ENCODE measurements around the gene NEK10.

NEK10 gene

GRCh38 chr3:27115352-27115751, 253.8 kb downstream of the NEK10 start:
- Histone ChIP-seq H2AK5ac (ENCODE audit: low read length) (no peak overlapping the region), H3K36me3 (ENCODE audit: control insufficient read depth in 1 of 2, insufficient read depth in 2 of 2, low read length in 2 of 2) (no peaks in the 10 kb centered on the region), H3K27me3 (ENCODE audit: insufficient read depth, low read length) (no peaks in the 10 kb centered on the region), H3K9ac (ENCODE audit: low read length) (no peak overlapping the region), H3K79me1 (ENCODE audit: low read length) (no peaks in the 10 kb centered on the region), H2BK120ac (ENCODE audit: insufficient read depth, low read length, poor library complexity) (no peak overlapping the region), H3K4me3 (ENCODE audit: low read depth, low read length) (no peak overlapping the region), H4K8ac (ENCODE audit: low read depth, low read length) (no peak overlapping the region), H3K79me2 (ENCODE audit: control insufficient read depth, insufficient read depth, low read length, poor library complexity) (no peaks in the 10 kb centered on the region), H2BK12ac (ENCODE audit: low read length) (no peak overlapping the region), H4K91ac (ENCODE audit: low read depth, low read length) (no peak overlapping the region), H3K14ac (ENCODE audit: low read length) (no peak overlapping the region), H2BK5ac (ENCODE audit: low read depth, low read length, poor library complexity) (no peak overlapping the region), H3K23ac (ENCODE audit: low read length) (no peak overlapping the region), H3K4me2 (ENCODE audit: low read length) (no peak overlapping the region), H3K27ac (ENCODE audit: low read depth, low read length) (no peak overlapping the region), H3K18ac (ENCODE audit: low read length) (no peak overlapping the region), H3K9me3 (ENCODE audit: insufficient read depth, low read depth, low read length) (no peaks in the 10 kb centered on the region), H3K4me1 (ENCODE audit: control insufficient read depth in 1 of 2, insufficient read depth in 2 of 2, low read length in 2 of 2) (no peaks in the 10 kb centered on the region), H3K4ac (ENCODE audit: low read depth, low read length) (no peak overlapping the region), H4K12ac (ENCODE audit: low read depth, low read length) (no peak overlapping the region), H2AFZ (ENCODE audit: insufficient read depth, low read length, poor library complexity) (no peak overlapping the region)
- no CpG with 5 or more reads among the region's 1 CpG for WGBS (ENCODE audit: extremely low coverage, insufficient coverage, insufficient read length)
- DNase-seq: no peak

- Histone ChIP-seq H3K4ac (ENCODE audit: low read depth, low read length) (no peak overlapping the region), H4K8ac (ENCODE audit: low read depth, low read length) (no peak overlapping the region), H3K4me1 (ENCODE audit: control insufficient read depth in 1 of 2, insufficient read depth in 2 of 2, low read length in 2 of 2) (no peaks in the 10 kb centered on the region), H3K27ac (ENCODE audit: low read depth, low read length) (no peak overlapping the region), H3K9ac (ENCODE audit: low read length) (no peak overlapping the region), H2BK12ac (ENCODE audit: low read length) (no peak overlapping the region), H3K27me3 (ENCODE audit: insufficient read depth, low read length) (no peaks in the 10 kb centered on the region), H3K79me1 (ENCODE audit: low read length) (no peaks in the 10 kb centered on the region), H3K4me3 (ENCODE audit: low read depth, low read length) (no peak overlapping the region), H3K23ac (ENCODE audit: low read length) (no peak overlapping the region), H3K79me2 (ENCODE audit: control insufficient read depth, insufficient read depth, low read length, poor library complexity) (no peaks in the 10 kb centered on the region), H3K14ac (ENCODE audit: low read length) (no peak overlapping the region), H2AFZ (ENCODE audit: insufficient read depth, low read length, poor library complexity) (no peak overlapping the region), H3K18ac (ENCODE audit: low read length) (no peak overlapping the region), H2AK5ac (ENCODE audit: low read length) (no peak overlapping the region), H3K9me3 (ENCODE audit: insufficient read depth, low read depth, low read length) (no peaks in the 10 kb centered on the region), H2BK5ac (ENCODE audit: low read depth, low read length, poor library complexity) (no peak overlapping the region), H4K12ac (ENCODE audit: low read depth, low read length) (no peak overlapping the region), H2BK120ac (ENCODE audit: insufficient read depth, low read length, poor library complexity) (no peak overlapping the region), H4K91ac (ENCODE audit: low read depth, low read length) (no peak overlapping the region), H3K4me2 (ENCODE audit: low read length) (no peak overlapping the region), H3K36me3 (ENCODE audit: control insufficient read depth in 1 of 2, insufficient read depth in 2 of 2, low read length in 2 of 2) (no peaks in the 10 kb centered on the region)
- no peak for DNase-seq
- no CpG with 5 or more reads among the region's 1 CpG for WGBS (ENCODE audit: extremely low coverage, insufficient coverage, insufficient read length)
Measured at GRCh38 chr3:27114684-27115083, 254.5 kb downstream of the NEK10 start.

- H2AK5ac ChIP-seq (ENCODE audit: low read length): no peak overlapping the region
- no CpG with 5 or more reads among the region's 2 CpGs for WGBS (ENCODE audit: extremely low coverage, insufficient coverage, insufficient read length)
Measured at GRCh38 chr3:27114129-27114528, 255.1 kb downstream of the NEK10 start.

GRCh38 chr3:27110020-27110419, 259.2 kb downstream of the NEK10 start:
- no peak for DNase-seq
- Histone ChIP-seq H4K8ac (ENCODE audit: low read depth, low read length) (no peak overlapping the region), H3K4ac (ENCODE audit: low read depth, low read length) (no peak overlapping the region), H4K12ac (ENCODE audit: low read depth, low read length) (no peak overlapping the region), H3K14ac (ENCODE audit: low read length) (no peak overlapping the region), H3K23ac (ENCODE audit: low read length) (no peak overlapping the region), H3K9ac (ENCODE audit: low read length) (no peak overlapping the region), H4K91ac (ENCODE audit: low read depth, low read length) (no peak overlapping the region), H3K27ac (ENCODE audit: low read depth, low read length) (no peak overlapping the region), H3K4me2 (ENCODE audit: low read length) (no peak overlapping the region), H3K36me3 (ENCODE audit: control insufficient read depth in 1 of 2, insufficient read depth in 2 of 2, low read length in 2 of 2) (no peaks in the 10 kb centered on the region), H3K27me3 (ENCODE audit: insufficient read depth, low read length) (no peaks in the 10 kb centered on the region), H2AK5ac (ENCODE audit: low read length) (no peak overlapping the region), H3K4me1 (ENCODE audit: control insufficient read depth in 1 of 2, insufficient read depth in 2 of 2, low read length in 2 of 2) (no peaks in the 10 kb centered on the region), H3K18ac (ENCODE audit: low read length) (no peak overlapping the region), H3K9me3 (ENCODE audit: insufficient read depth, low read depth, low read length) (no peaks in the 10 kb centered on the region), H3K4me3 (ENCODE audit: low read depth, low read length) (no peak overlapping the region), H3K79me2 (ENCODE audit: control insufficient read depth, insufficient read depth, low read length, poor library complexity) (no peaks in the 10 kb centered on the region), H3K79me1 (ENCODE audit: low read length) (no peaks in the 10 kb centered on the region), H2BK120ac (ENCODE audit: insufficient read depth, low read length, poor library complexity) (no peak overlapping the region), H2BK5ac (ENCODE audit: low read depth, low read length, poor library complexity) (no peak overlapping the region), H2BK12ac (ENCODE audit: low read length) (no peak overlapping the region), H2AFZ (ENCODE audit: insufficient read depth, low read length, poor library complexity) (no peak overlapping the region)
- no CpG with 5 or more reads among the region's 3 CpGs for WGBS (ENCODE audit: extremely low coverage, insufficient coverage, insufficient read length)

More at GRCh38 chr3:27114129-27114528, 255.1 kb downstream of the NEK10 start:
- no peaks in the 10 kb centered on the region for H3K79me2 ChIP-seq (ENCODE audit: control insufficient read depth, insufficient read depth, low read length, poor library complexity)
- H4K91ac ChIP-seq (ENCODE audit: low read depth, low read length): no peak overlapping the region
- no peak overlapping the region for H4K12ac ChIP-seq (ENCODE audit: low read depth, low read length)
- no peaks in the 10 kb centered on the region for H3K79me1 ChIP-seq (ENCODE audit: low read length)
- H3K9me3 ChIP-seq (ENCODE audit: insufficient read depth, low read depth, low read length): no peaks in the 10 kb centered on the region
- H3K27ac ChIP-seq (ENCODE audit: low read depth, low read length): no peak overlapping the region
- H2AFZ ChIP-seq (ENCODE audit: insufficient read depth, low read length, poor library complexity): no peak overlapping the region
- DNase-seq: no peak
- H2BK12ac ChIP-seq (ENCODE audit: low read length): no peak overlapping the region
- H3K4me3 ChIP-seq (ENCODE audit: low read depth, low read length): no peak overlapping the region
- no peak overlapping the region for H3K18ac ChIP-seq (ENCODE audit: low read length)
- no peak overlapping the region for H2BK5ac ChIP-seq (ENCODE audit: low read depth, low read length, poor library complexity)
- no peak overlapping the region for H3K23ac ChIP-seq (ENCODE audit: low read length)
- no peak overlapping the region for H3K4ac ChIP-seq (ENCODE audit: low read depth, low read length)
- no peak overlapping the region for H3K4me2 ChIP-seq (ENCODE audit: low read length)
- no peak overlapping the region for H4K8ac ChIP-seq (ENCODE audit: low read depth, low read length)
- H3K36me3 ChIP-seq (ENCODE audit: control insufficient read depth in 1 of 2, insufficient read depth in 2 of 2, low read length in 2 of 2): no peaks in the 10 kb centered on the region
- H3K27me3 ChIP-seq (ENCODE audit: insufficient read depth, low read length): no peaks in the 10 kb centered on the region
- no peaks in the 10 kb centered on the region for H3K4me1 ChIP-seq (ENCODE audit: control insufficient read depth in 1 of 2, insufficient read depth in 2 of 2, low read length in 2 of 2)
- no peak overlapping the region for H2BK120ac ChIP-seq (ENCODE audit: insufficient read depth, low read length, poor library complexity)
- H3K14ac ChIP-seq (ENCODE audit: low read length): no peak overlapping the region
- H3K9ac ChIP-seq (ENCODE audit: low read length): no peak overlapping the region
